NCI-H2029 treated with DMSO at 0.1 percent for 48 hours (cell line): ENCODE data around the gene CDH13.

Experiments used
- DNase-seq: peaks from one replicate; lab custom pipeline; 2025; lab: John Stamatoyannopoulos, UW

The CDH13 gene

DNA sequence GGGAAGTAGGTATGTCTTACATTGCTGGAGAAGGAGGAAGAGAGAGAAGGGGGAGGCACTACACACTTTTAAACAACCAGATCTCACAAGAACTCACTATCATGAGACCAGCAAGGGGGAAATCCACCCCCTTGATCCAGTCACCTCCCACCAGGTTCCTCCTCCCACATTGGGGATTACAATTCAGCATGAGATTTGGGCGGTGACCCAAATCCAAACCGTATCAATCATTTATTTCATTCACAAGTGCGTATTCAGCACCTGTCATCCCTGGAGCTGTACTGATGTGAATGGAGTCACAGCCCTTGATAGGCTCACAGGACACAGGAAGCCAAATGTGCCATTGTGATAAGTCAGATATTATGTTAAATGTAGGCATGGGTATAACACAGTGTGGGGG, 952.7 kb downstream of the CDH13 start:
- DNase-seq: no peak

GRCh38 chr16:83581082-83581481, 954.3 kb downstream of the CDH13 start:
- DNase-seq: no peak

GRCh38 chr16:83581994-83582747, 955.4 kb downstream of the CDH13 start:
- DNase-seq: no peak

DNA sequence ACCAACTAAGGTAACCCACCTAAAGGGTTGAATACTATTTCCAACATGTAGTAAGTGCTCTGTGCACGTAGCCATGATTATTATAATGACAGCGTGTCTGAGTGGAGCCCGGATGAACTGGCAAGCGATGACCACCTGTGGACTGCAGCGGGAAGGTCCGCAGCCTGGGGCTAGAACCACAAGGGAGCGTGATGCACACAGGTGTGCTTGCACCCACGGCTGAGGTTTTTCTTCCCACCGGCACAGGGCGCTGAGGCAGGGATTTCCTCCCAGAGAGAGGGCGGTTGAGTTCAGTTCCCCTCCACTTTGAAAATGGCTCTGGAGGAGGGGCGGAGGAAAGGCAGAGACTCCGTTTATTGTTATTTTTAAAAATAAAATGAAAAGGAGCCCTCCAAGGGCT, 959.3 kb downstream of the CDH13 start:
- DNase-seq: no peak

DNA sequence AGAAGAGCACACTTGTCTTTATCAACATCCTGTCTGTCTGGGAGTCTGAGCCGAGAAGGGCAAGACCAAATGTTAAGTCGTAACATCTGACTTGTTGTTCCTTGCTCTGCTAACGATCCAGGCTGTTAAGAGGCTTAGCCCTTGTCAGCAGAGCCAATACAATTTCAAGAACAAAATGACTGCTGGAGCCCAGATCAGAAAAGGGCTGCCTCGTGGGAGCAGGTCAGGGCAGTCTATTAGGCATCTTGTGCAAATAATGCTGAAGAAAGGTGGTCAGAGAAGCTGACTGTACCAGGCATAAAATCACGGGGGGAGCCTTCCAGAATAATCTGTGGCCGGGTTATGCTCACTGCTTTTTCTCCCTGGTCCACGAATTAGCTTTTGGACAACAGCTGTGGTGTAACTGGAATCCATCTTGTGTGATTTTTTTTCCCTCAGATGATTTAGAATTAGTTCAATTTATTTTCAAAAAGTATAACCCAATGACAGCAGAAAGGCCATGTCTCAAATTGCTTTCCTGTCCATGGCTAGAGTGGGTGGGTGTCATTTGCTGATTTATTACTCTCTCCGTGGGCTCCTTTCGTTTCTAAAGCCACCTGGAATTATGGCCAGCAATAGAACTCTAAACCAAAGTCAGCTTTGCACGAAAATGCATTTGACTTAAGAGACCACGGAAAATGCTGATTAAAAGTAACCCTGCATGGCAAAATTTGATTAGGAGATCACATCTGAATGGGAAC, 959.9 kb downstream of the CDH13 start:
- DNase-seq: no peak

DNA sequence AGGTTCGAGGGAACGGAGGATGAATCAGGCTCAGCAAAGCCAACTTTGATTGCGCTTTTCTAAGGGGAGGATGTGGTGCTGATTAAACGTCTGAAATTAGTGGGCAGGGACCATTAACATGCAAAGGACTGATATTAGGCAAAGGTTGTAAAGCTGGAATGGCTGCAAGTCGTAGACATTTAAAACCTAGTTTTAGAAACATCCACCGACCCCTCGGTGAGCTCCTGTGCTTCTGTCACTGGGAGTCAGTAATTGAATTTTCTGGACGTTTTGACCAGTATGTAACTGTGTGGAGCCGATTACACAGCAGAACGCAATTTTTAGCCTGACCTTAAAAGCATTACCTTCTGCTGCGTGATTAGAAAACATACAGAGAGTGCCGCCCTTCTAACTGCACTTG, 960.4 kb downstream of the CDH13 start:
- DNase-seq: no peak

DNA sequence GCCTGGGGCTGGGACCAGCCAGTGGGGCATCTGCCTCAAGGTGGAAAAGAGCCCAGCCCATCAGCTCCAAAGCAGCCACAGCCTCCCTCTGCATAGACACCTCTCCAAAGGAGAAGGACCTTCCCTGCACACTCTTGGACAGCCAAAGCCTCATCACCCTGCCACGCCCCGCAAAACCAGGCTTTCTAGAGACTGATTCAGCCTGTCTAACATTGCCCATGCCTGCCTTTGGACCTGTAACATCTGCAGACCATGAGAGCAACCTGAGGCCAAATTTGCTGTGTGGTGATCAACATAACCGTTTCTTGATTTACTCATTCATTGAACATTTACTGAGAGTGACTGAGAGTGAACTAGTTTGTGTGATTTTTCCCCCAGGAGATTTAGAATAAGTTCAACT, 961.3 kb downstream of the CDH13 start:
- no peak for DNase-seq

DNA sequence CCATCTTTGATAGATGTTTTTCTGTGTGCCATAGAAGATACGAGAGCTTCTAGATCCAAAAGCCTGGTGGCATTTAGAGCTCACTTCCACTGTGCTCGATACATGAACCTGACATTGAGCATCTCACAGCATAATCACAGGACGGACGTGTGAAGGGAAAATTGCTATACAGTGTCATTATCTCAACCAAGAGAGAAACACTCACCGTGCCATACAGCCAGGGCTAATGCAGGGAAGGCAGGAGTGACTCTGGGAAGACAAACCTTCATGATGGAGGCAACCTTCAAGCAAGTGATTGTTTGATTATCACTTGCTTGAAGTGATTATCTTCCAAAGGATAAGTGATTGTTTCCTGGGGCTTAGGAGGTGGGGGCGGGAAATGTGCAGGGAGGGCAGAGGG, 962.8 kb downstream of the CDH13 start:
- no peak for DNase-seq

GRCh38 chr16:83592778-83593177, 966.0 kb downstream of the CDH13 start:
- no peak for DNase-seq

- DNase-seq: peak; percentile 35
These were observed 973.2 kb downstream of the CDH13 start for GRCh38 chr16:83599789-83600462.

- DNase-seq: no peak
These were observed 976.3 kb downstream of the CDH13 start for GRCh38 chr16:83602761-83603722.

GRCh38 chr16:83603723-83604570, 977.2 kb downstream of the CDH13 start:
- DNase-seq: no peak

DNA sequence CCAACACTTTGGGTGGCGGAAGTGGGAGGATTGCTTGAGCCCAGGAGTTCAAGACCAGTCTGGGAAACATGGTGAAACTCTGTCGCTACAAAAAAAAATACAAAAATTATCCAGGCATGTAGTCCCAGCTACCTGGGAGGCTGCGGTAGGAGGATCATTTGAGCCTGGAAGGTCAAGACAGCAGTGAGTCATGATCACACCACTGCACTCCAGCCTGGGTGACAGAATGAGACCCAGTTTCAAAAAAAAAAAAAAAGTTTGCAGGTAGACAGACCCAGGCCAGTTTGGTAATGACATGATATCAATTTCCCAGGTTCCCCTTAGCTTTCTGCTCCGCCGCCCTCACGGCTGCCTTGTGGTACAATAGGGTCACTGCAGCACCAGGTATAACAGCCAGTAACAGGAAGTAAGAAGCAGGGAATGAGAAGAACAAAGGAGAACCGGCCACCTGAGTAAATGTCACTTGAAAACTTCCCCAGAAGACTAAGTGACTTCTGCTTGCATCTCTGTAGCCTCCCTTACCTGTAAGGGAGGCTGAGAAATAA, 979.8 kb downstream of the CDH13 start:
- no peak for DNase-seq

DNA sequence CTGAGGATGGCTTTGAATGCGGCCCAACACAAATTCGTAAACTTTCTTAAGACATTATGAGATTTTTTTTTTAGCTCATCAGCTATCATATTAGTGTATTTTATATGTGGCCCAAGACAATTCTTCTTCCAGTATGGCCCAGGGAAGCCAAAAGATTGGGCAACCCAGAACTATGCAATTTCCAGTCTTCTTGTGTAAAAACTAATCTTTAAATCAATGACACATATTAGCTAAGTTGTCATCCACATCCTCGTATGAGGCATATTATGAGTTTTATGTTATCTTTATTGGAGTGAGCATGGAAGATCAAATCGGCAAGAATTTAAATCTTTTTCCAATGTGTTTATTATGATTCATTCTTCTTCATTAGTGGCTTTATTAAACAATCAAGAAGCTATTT, 982.4 kb downstream of the CDH13 start:
- no peak for DNase-seq

DNA sequence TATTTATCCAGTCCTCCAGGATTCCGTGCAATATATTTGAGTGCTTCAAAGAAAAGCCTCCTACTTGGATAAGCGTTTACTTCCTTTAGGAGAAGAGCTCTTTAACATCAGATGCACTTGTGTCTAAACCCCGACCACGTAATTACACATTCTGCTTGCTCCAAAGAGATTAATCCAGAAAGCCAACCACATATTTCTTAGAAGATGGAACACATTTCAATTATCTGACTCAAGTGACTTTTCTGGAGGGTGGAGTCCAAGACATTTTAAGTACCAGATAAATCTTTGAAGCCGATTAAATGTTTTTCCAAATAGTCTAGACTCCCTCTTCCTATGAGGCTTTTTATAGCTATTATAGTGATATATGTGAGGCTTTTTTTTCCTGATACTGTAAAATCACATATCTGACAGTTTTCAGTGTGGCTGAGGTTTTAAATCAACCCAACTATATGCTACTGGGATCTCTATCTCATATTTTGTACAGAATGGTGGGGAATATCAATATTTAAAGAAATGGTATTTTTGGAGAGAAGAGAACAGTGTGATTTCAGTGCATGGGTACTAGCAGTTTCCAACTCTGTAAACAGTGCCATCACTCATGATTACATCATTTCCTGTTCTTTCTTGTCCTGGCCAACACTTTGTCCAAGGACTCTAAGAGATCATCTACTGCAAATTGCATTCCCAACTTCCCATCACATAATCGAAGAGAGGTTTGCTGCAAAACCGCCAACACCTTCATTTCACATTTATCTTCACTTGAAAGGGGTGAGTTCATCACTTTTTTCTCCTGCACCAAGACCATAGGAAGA, 988.6 kb downstream of the CDH13 start:
- DNase-seq: peak; percentile 16

- no peak for DNase-seq
These were observed 989.2 kb downstream of the CDH13 start for GRCh38 chr16:83615953-83616350.

- peak; percentile 81 for DNase-seq
These were observed 992.8 kb downstream of the CDH13 start for GRCh38 chr16:83619381-83620150.

GRCh38 chr16:83622010-83622409, 995.2 kb downstream of the CDH13 start:
- no peak for DNase-seq
